Activated CD4-positive, alpha-beta T cell treated with anti-CD3 and anti-CD28 coated beads, Interleukin-2, amount 50 U/mL, for 24 hours (primary cell): ENCODE results near the gene C10orf71.

Experiments used
- DNase-seq, 2 donors: peaks; one replicate each; pipeline ENCODE4 v3.0.0-alpha.2; 2020; ENCODE audit warnings: low read depth in 1 of 2, low spot score in 1 of 2

Gene C10orf71

DNA sequence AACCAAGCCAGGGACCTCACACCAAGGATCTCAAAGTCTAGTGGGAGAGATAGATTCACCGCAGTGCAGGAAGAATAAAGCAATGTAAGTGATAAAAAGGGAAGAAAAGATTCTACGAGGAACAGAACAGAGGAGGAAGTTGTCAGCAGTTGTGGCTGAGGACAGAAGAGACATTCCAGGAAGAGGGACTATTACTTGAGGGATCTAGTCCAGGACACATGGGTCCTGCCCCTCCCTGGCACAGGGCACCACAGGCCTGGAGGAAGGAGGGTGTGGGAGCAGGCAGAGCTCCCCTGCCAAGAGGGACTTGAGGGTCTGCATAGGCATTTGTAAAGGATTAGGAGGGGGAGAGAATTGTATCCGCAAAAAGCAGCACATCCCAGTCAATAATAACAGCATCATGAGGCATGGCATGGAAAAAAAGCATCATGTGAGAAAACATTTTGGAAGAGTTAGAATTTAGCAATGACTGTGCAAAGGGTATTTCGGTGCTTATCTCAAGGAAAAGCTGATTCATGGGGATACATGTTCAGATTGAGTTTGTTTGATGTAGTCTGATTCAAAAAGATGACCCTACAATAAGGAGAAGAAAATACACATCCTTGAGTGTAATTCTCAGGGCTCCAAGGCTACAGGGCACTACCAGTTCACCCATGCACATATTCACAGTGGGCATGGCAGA, 12.7 kb downstream of the C10orf71 start:
- DNase-seq, result no peak

DNA sequence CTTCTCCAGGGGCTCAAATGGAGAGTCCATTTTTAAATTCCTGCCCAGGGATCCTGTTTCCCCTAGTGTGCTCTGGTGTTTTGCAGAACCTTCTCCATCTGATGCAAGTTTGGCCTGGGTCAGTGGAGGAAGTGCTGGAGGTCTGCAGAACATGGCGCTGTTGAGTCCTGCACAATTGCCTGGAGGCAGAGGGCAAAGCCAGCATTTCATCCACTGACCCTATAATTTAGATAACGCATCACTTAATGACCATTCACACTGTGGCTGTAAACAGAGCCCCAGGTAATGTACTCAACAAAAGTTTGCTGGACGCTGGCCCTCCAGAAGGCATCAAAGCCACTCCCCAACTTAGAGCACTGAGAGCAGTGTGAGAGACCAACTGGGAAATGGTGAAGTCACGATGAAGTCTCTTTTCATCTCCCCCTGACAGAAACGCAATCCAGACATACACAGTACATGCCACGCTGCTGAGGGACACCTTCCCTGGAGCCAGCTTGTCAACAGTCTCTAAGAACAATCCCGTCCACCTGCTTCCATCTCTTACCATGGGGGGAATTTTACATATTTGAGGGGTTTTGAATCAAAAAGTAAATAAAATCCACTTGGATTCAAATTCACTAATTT, 13.4 kb downstream of the C10orf71 start:
- no peak for DNase-seq

DNA sequence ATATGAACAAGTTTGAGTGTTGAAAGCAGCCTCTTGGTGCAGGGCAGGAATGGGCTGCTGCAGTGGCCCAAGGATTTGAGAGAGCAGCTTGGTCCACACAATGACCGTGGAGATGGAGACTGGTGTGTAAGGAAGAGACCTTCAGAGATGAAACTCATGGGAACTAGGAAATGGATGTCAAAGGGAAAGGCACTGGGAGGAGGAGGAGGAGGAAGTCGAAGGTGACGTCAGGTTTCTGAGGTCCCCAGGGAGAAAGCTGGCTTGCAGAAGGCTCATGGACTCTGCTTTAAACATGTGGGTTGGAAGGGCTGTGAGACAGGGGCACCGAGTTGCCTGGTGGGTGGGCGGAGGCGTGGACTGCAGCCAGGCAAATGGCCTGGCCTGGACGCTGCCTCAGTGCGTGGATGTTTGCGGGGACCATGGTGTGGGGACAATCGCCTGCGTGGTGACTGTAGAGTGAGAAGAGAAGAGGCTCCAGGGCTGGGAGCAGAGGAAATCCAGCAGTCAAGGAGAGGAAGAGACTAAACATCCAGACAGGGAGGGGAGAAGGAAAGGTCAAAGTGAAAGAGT, 14.6 kb downstream of the C10orf71 start:
- no peak for DNase-seq

- DNase-seq, result no peak
Measured at GRCh38 chr10:49314806-49315205, 15.8 kb downstream of the C10orf71 start.

DNA sequence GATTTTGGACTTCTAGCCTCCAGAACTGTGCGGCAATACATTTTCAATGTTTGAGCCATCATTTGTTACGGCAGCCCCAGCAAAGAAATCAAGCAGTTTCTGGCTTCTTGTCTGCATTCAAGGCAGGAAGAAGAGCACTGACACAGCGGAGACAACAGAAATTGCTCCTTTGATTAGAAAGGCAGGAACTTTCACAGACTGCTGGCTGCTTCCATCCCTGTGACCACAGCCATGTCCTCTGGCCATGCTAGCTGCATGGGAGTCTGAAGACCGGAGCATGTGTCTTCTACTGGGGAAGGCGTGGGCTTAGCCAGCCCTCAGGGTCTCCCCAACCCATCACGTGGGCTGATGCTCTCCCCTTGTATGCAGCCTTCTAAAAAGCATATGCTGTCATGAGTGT, 19.1 kb downstream of the C10orf71 start:
- no peak for DNase-seq

GRCh38 chr10:49318755-49319154, 19.8 kb downstream of the C10orf71 start:
- no peak for DNase-seq

- DNase-seq, result no peak
Measured at GRCh38 chr10:49319206-49319605, 20.2 kb downstream of the C10orf71 start.

GRCh38 chr10:49320191-49320590, 21.2 kb downstream of the C10orf71 start:
- no peak for DNase-seq

DNA sequence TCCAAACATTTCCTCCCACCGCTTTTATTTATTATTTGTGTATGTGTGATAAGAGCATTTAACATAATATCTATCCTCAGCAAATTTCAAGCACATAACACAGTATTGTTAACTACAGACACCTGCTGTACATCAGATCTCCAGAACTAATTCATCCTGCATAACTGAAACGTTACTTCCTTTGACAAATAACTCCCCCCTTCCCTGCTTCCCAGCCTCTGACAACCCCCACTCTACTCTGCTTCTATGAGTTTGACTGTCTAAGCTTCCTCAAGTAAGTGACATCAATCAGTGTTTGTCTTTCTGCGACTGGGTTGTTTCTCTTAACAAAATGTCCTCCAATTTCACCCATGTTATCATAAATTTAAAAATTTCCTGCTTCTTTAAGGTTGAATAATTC, 22.1 kb downstream of the C10orf71 start:
- no peak for DNase-seq

DNA sequence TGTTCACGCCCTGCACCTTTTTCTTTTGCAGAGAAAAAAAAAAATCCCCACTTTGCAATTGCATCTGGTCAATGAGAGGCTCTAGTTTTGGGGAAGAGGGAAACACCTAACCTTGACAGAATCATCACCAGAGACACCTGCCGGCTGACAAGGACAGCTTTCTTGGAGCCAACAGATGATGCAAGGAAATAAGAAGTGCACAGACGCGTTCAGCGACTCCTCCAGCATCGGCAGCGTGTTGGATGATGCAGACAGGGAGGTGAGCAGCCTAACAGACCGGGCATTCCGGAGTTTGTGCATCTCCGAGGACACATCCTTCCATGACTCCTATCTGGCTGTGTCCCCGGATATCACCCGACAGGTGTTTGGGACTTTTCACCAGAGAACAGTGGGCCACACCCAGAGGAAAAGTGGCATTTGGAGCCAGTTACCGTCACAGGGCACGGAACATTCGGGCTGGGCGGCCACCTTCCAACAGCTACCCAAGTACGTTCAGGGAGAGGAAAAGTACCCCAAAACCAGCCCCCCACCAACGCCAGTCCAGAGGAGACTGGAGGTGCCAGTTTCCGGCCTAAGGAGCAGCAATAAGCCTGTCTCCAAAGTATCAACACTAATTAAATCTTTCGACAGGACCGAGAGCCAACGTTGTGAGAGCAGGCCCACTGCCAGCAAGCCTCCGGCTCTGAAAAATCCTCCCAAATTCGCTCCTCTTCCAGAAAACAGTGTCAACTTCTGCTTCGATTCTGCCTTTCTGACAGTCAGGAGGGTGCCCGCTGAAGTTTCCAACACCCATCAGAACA, 23.6 kb downstream of the C10orf71 start:
- no peak for DNase-seq

GRCh38 chr10:49323171-49323895, 24.4 kb downstream of the C10orf71 start:
- DNase-seq, result no peak

DNA sequence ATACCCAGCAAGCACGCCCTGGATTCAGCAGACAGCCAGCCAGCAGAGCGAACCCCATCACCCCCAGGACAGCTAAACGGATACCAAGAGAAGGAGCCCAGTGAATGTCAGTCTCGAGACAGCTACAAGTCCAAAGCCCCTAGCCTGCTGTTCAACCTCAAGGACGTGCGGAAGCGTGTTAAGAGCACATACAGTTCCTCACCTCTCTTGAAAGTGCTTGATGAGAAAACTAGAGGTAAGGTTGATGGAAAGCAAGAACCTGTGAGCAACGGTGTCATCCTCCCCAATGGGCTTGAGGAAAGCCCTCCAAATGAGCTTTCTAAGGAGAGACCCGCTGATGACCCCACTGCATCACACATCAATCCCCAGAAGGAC, 24.9 kb downstream of the C10orf71 start:
- DNase-seq, result no peak

DNA sequence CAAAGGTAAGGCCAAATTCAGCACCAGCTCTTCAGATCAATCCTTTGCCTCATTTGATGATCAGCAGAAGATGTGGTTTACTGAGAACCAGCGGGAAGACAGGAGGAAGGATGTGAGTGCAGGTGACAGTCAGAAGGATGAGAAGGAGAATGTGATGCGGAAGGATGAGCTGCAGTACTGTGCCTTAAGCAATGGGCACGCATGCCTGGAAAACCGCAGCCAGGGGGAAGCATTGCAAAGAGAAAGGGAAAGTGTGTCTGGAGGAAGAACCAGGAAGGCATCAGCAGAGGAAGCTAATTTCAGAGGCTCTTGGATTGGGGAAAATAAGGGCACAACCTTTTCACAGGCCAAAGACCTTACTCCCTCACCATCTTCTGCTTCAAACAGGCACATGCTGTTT, 25.7 kb downstream of the C10orf71 start:
- DNase-seq, result no peak

DNA sequence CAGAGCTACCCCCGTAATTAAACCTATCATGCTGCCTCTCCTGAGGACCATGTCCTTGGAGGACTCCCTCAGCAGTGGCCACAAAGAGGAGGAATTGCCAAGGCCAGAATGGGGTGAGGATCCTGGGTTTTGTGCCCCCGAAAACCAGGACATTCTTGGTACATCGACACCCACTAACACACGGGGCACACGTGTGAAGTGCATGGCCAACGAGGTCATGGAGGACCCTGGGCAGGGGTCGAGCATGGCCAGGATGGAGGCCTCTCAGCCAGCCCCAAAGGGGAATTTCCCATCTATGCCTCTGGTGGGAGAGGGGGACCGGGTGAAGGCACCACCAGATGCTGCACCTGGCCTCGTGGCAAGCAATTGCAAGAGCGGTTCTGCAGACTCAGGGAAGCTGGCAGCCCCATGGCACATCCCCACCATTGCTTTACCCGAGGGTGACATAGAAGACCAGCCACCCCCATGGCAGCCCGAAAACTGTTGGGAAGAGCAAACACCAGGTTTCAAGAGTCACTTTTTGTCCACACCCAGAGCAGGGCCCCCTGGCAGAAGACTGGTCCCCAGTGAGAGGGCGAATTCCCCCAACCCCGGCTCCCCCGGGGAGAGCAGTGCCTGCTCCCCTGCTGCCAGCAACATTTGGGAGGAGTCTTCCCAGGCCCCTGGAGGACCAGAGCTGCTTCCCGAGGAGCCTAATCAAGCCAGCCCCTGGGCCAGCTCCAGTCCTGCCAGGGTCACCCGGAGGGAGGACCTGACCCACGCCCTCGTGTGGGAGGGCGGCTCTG, 26.4 kb downstream of the C10orf71 start:
- no peak for DNase-seq

- no peak for DNase-seq
Measured at GRCh38 chr10:49325916-49326783, 27.2 kb downstream of the C10orf71 start.

DNA sequence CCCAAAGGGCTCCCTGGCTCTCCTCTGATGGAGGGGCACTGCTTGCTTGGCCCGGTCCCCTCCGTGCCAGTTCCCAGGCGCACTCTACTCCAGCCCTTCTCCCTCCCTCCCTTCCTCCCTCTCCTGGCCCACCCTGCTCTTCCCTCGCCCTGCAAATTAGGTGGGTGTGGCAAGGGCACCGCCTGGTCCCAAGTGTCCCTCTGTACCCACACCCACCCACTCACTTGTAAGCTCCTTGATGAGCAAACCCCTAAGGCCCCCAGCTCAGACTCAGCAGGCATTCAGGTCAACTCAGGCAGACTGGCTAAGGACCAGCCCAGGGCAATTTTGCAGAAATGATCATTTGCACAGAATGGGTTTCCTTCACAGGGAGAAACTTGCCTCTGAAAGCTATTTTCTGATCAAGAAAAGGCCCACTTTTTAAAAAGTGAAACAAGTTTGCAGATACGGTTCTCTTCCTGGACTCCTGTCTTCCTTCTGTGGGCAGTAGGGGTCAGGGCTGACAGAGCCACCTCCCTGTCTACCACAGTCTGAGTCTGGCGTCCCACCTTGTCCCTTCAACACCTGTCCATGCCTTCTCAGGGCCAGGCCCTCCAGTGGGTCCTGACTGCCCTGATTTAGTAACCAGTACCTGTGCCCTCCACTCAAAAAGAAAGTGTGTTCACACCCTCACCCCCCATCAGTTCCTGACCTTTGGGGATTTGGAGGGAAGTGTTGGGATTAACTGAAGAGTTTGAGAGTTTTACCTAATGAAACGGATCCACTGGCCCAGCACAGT, 28.3 kb downstream of the C10orf71 start:
- DNase-seq, result no peak

GRCh38 chr10:49328401-49329145, 29.6 kb downstream of the C10orf71 start:
- no peak for DNase-seq

- DNase-seq, result no peak
Measured at GRCh38 chr10:49329146-49329505, 30.2 kb downstream of the C10orf71 start.
